SK-N-MC (cell line): Measurements from ENCODE around the gene PIAS4.

Experiments used
- EZH2 ChIP-seq: fragments of 200-600 bp; sonication (generic); IDR thresholded peaks from one replicate; pipeline ENCODE4 v1.6.1; 2017; ENCODE audit warnings: antibody characterized with exemption
- FOXP2 ChIP-seq: optimal IDR thresholded peaks from 2 replicates; pipeline ENCODE3; 2011; ENCODE audit warnings: mild to moderate bottlenecking, moderate library complexity; ENCODE audit not compliant: insufficient read depth; ENCODE audit errors: extremely low read length, control extremely low read depth
- POLR2AphosphoS5 ChIP-seq: IDR thresholded peaks from 2 replicates; pipeline ENCODE4 v1.6.1; 2012; ENCODE audit warnings: mild to moderate bottlenecking, low read depth, low read length, borderline replicate concordance

- TF ChIP-seq EZH2 = no peak
- no peak for TF ChIP-seq POLR2AphosphoS5
- TF ChIP-seq FOXP2 = no peak
These were observed 69.5 kb downstream of the PIAS4 start for GRCh38 chr19:4077007-4077374.
